Neuronal stem cell (in vitro differentiated cells): ENCODE measurements around the gene CRABP2.

Source experiments
- DNase-seq: peaks from one replicate; pipeline ENCODE4 v3.0.0-alpha.2; 2013; ENCODE audit warnings: low spot score
- H2AFZ ChIP-seq: one replicate; pipeline ENCODE4 v1.6.1; 2013; ENCODE audit warnings: mild to moderate bottlenecking, low read length, inconsistent platforms
- H2AK5ac ChIP-seq: 2 replicates; pipeline ENCODE4 v1.6.1; 2013; ENCODE audit warnings: low read depth, mild to moderate bottlenecking, inconsistent platforms, low read length, moderate library complexity, mixed read lengths
- H2BK120ac ChIP-seq: 2 replicates; pipeline ENCODE4 v1.6.1; 2013; ENCODE audit warnings: low read depth, mild to moderate bottlenecking, inconsistent platforms, low read length, moderate library complexity, mixed read lengths
- H2BK12ac ChIP-seq: one replicate; pipeline ENCODE4 v1.6.1; 2013; ENCODE audit warnings: low read length, inconsistent platforms
- H2BK15ac ChIP-seq: 2 replicates; pipeline ENCODE4 v1.6.1; 2013; ENCODE audit warnings: mild to moderate bottlenecking, low read length, inconsistent platforms, mixed read lengths
- H2BK5ac ChIP-seq: one replicate; pipeline ENCODE4 v1.6.1; 2013; ENCODE audit warnings: inconsistent platforms, mild to moderate bottlenecking, low read length, moderate library complexity
- H3K14ac ChIP-seq: one replicate; pipeline ENCODE4 v1.6.1; 2013; ENCODE audit warnings: low read length, inconsistent platforms
- H3K18ac ChIP-seq: 2 replicates; pipeline ENCODE4 v1.6.1; 2013; ENCODE audit warnings: low read length, inconsistent platforms
- H3K23ac ChIP-seq: 2 replicates; pipeline ENCODE4 v1.6.1; 2013; ENCODE audit warnings: low read depth, mild to moderate bottlenecking, mixed read lengths, low read length, inconsistent platforms; ENCODE audit not compliant: poor library complexity
- H3K27ac ChIP-seq: replicated peaks from 3 replicates; pipeline ENCODE4 v1.5.1; 2013; ENCODE audit warnings: low read length, inconsistent platforms
- H3K27me3 ChIP-seq, 3 experiments: 2 replicates each; pipeline ENCODE4 v1.6.1; 2013; ENCODE audit warnings: low read length in 3 of 3, mild to moderate bottlenecking in 2 of 3, inconsistent platforms in 1 of 3, low read depth in 1 of 3, mixed read lengths in 1 of 3, moderate library complexity in 1 of 3; ENCODE audit not compliant: control insufficient read depth in 3 of 3, insufficient read depth in 3 of 3
- H3K36me3 ChIP-seq, 2 donors: replicated peaks in 1 of 2; 2 replicates each; pipeline ENCODE4 v1.6.1; 2013; ENCODE audit warnings: low read length in 2 of 2; ENCODE audit not compliant: control insufficient read depth in 2 of 2, insufficient read depth in 2 of 2
- H3K4ac ChIP-seq: 2 replicates; pipeline ENCODE4 v1.6.1; 2013; ENCODE audit warnings: inconsistent platforms, mild to moderate bottlenecking, low read length, moderate library complexity
- H3K4me1 ChIP-seq, 2 donors: 1 replicate in 1 of 2; 2 replicates in 1 of 2; pipeline ENCODE4 v1.6.1; 2013; ENCODE audit warnings: low read length in 2 of 2, low read depth in 1 of 2; ENCODE audit not compliant: control insufficient read depth in 2 of 2, insufficient read depth in 1 of 2
- H3K4me2 ChIP-seq: one replicate; pipeline ENCODE4 v1.6.1; 2013; ENCODE audit warnings: mild to moderate bottlenecking, low read length, inconsistent platforms; ENCODE audit not compliant: insufficient read depth, poor library complexity, severe bottlenecking
- H3K4me3 ChIP-seq, 2 donors: 2 replicates each; pipeline ENCODE4 v1.5.1; 2013; ENCODE audit warnings: low read length in 2 of 2, mild to moderate bottlenecking in 2 of 2, inconsistent platforms in 1 of 2, moderate library complexity in 1 of 2
- H3K79me1 ChIP-seq: one replicate; pipeline ENCODE4 v1.6.1; 2013; ENCODE audit warnings: low read depth, mild to moderate bottlenecking, inconsistent platforms, low read length, moderate library complexity
- H3K9ac ChIP-seq: one replicate; pipeline ENCODE4 v1.6.1; 2013; ENCODE audit warnings: mild to moderate bottlenecking, low read depth, low read length, inconsistent platforms; ENCODE audit not compliant: poor library complexity
- H3K9me3 ChIP-seq, 2 donors: replicated peaks in 1 of 2; 2 replicates each; pipeline versions ENCODE3 to v1.6.1; 2013; ENCODE audit warnings: low read length in 2 of 2, mild to moderate bottlenecking in 2 of 2, inconsistent platforms in 1 of 2, low read depth in 1 of 2, mixed read lengths in 1 of 2, moderate library complexity in 1 of 2; ENCODE audit not compliant: control insufficient read depth in 2 of 2, insufficient read depth in 1 of 2
- H4K8ac ChIP-seq: one replicate; pipeline ENCODE4 v1.6.1; 2013; ENCODE audit warnings: low read depth, mild to moderate bottlenecking, inconsistent platforms, low read length, moderate library complexity
- H4K91ac ChIP-seq: one replicate; pipeline ENCODE4 v1.6.1; 2013; ENCODE audit warnings: low read length, low read depth, mild to moderate bottlenecking, inconsistent platforms; ENCODE audit not compliant: poor library complexity
- WGBS, 2 donors: extraction: QIAGEN DNeasy Blood & Tissue Kit; methylation state at CpG; one replicate each; pipeline ENCODE4 v1.1.7; 2013; ENCODE audit warnings: missing lambda C conversion rate in 2 of 2, mixed read lengths in 1 of 2; ENCODE audit not compliant: insufficient read length in 2 of 2, insufficient replicate concordance in 1 of 2; ENCODE audit errors: extremely low coverage in 2 of 2; 5-methylcytosine and 5-hydroxymethylcytosine counted together

The CRABP2 gene

GRCh38 chr1:156656806-156657740 is 48.3 kb downstream of the CRABP2 start:
- Histone ChIP-seq H4K8ac (no peak overlapping the region), H3K27ac (no peak overlapping the region), H3K4ac (no peak overlapping the region), H3K4me2 (peak overlapping the region; percentile 42), H2AFZ (peak overlapping the region; percentile 58), H2AK5ac (peak overlapping the region; percentile 93), H3K14ac (peak overlapping the region; percentile 60), H2BK12ac (no peak overlapping the region), H3K23ac (peak overlapping the region; percentile 44), H3K9me3 (no peaks in the 10 kb centered on the region), H3K4me3 (peak overlapping the region; percentile 7 to 63), H2BK120ac (no peak overlapping the region), H3K36me3 (peaks cover 0 to 7% of the 10 kb centered on the region in 2 donors), H3K18ac (peak overlapping the region; percentile 67), H2BK5ac (peak overlapping the region; percentile 16), H3K27me3 (peaks cover 5 to 44% (median 23%) of the 10 kb centered on the region in 3 experiments), H3K79me1 (peaks cover 4% of the 10 kb centered on the region), H3K4me1 (peaks cover 31 to 38% of the 10 kb centered on the region in 2 donors), H4K91ac (peak overlapping the region; percentile 90), H3K9ac (peak overlapping the region; percentile 78), H2BK15ac (peak overlapping the region; percentile 84)
- WGBS, 2 donors, result no CpG with 5 or more reads among the region's 54 CpGs
- DNase-seq, result no peak

DNA sequence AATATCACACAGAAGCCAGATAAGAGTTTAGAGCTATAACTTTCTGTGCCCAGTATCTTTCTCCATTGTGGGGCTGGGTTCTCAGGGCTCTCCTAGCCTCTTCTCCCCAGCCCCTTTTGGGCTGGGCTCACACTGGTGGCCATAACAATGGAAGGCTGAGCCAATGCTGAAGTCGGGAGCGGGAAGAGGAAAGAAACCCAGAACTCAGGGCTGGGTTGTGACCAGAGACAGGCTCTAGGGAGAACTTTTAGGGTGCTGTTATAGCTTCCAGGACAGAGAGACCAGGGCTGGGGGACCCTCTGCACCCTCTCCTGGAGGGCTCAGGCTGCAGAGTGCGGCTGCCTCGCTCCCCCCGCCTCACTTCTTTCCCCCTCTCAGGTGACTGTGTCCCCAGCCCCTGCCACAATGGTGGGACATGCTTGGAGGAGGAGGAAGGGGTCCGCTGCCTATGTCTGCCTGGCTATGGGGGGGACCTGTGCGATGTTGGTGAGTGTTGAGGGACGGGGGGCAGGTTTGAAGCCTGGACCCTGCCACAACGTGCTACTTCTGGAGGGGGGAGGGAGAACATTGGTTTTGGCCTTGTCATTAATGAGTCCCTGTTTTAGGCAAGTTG is 49.4 kb downstream of the CRABP2 start:
- H3K36me3 ChIP-seq, result peaks cover 0 to 7% of the 10 kb centered on the region in 2 donors
- no peaks in the 10 kb centered on the region for H3K9me3 ChIP-seq
- no CpG with 5 or more reads among the region's 9 CpGs for WGBS, 2 donors
- H4K91ac ChIP-seq, result no peak overlapping the region
- peak overlapping the region; percentile 59 for H3K23ac ChIP-seq
- no peak overlapping the region for H3K4me3 ChIP-seq
- no peak overlapping the region for H2AFZ ChIP-seq
- H3K4me2 ChIP-seq, result no peak overlapping the region
- peak overlapping the region; percentile 10 for H3K9ac ChIP-seq
- peak overlapping the region; percentile 13 for H3K18ac ChIP-seq
- no peak overlapping the region for H4K8ac ChIP-seq
- H2BK15ac ChIP-seq, result no peak overlapping the region
- H2BK12ac ChIP-seq, result no peak overlapping the region
- H3K27ac ChIP-seq, result no peak overlapping the region
- peaks cover 4% of the 10 kb centered on the region for H3K79me1 ChIP-seq
- no peak for DNase-seq
- H2AK5ac ChIP-seq, result no peak overlapping the region
- H3K4ac ChIP-seq, result no peak overlapping the region
- H2BK5ac ChIP-seq, result no peak overlapping the region
- H2BK120ac ChIP-seq, result no peak overlapping the region
- peaks cover 5 to 49% (median 23%) of the 10 kb centered on the region in 3 experiments for H3K27me3 ChIP-seq
- peaks cover 21 to 27% of the 10 kb centered on the region in 2 donors for H3K4me1 ChIP-seq
- H3K14ac ChIP-seq, result no peak overlapping the region

GRCh38 chr1:156655151-156655903 is 50.1 kb downstream of the CRABP2 start:
- no peak overlapping the region for H4K8ac ChIP-seq
- no CpG with 5 or more reads among the region's 2 CpGs for WGBS, 2 donors
- H3K36me3 ChIP-seq, result peaks cover 0 to 7% of the 10 kb centered on the region in 2 donors
- no peak overlapping the region for H3K27ac ChIP-seq
- H2AK5ac ChIP-seq, result no peak overlapping the region
- peaks cover 14 to 20% of the 10 kb centered on the region in 2 donors for H3K4me1 ChIP-seq
- no peaks in the 10 kb centered on the region for H3K9me3 ChIP-seq
- no peak overlapping the region for H3K4me3 ChIP-seq
- no peak overlapping the region for H2AFZ ChIP-seq
- DNase-seq, result no peak
- no peak overlapping the region for H2BK5ac ChIP-seq
- peaks cover 4% of the 10 kb centered on the region for H3K79me1 ChIP-seq
- H3K9ac ChIP-seq, result peak overlapping the region; percentile 50
- no peak overlapping the region for H3K4me2 ChIP-seq
- peaks cover 5 to 54% (median 23%) of the 10 kb centered on the region in 3 experiments for H3K27me3 ChIP-seq
- H3K18ac ChIP-seq, result no peak overlapping the region
- no peak overlapping the region for H4K91ac ChIP-seq
- no peak overlapping the region for H3K14ac ChIP-seq
- no peak overlapping the region for H3K4ac ChIP-seq
- no peak overlapping the region for H2BK120ac ChIP-seq
- H2BK12ac ChIP-seq, result no peak overlapping the region
- no peak overlapping the region for H2BK15ac ChIP-seq
- H3K23ac ChIP-seq, result peak overlapping the region; percentile 17
